Lung (tissue), 12 donors: ENCODE results near the gene VPS39. TPM values are rescaled to one million over a fixed set of nuclear protein-coding genes. Genes with fewer than 3 reads are reported as not detected.

Experiments used
- ATAC-seq: fragments of 200-7000 bp; cut with Tn5 transposase; one replicate; pipeline ENCODE4 v1.9.1; 2020; ENCODE audit warnings: moderate number of reproducible peaks; ENCODE audit not compliant: insufficient read depth, low FRiP score
- DNase-seq, 3 donors: peaks; one replicate each; pipeline ENCODE4 v3.0.0-alpha.2; 2013 to 2017
- H3K27ac ChIP-seq, 2 donors: one replicate each; pipeline ENCODE4 v1.5.1; 2013; ENCODE audit warnings: mild to moderate bottlenecking in 2 of 2, moderate library complexity in 2 of 2, control low read depth in 1 of 2, inconsistent platforms in 1 of 2, low read depth in 1 of 2, low read length in 1 of 2
- H3K27me3 ChIP-seq, 3 donors: one replicate each; pipeline ENCODE4 v1.5.1; 2013; ENCODE audit warnings: low read length in 2 of 3; ENCODE audit not compliant: control insufficient read depth in 3 of 3, insufficient read depth in 3 of 3
- H3K36me3 ChIP-seq, 4 donors: one replicate each; pipeline ENCODE4 v1.5.1; 2013; ENCODE audit warnings: low read length in 4 of 4, mild to moderate bottlenecking in 1 of 4, moderate library complexity in 1 of 4; ENCODE audit not compliant: control insufficient read depth in 4 of 4, insufficient read depth in 4 of 4
- H3K4me1 ChIP-seq, 5 donors: one replicate each; pipeline ENCODE4 v1.5.1; 2013; ENCODE audit warnings: low read length in 5 of 5, mild to moderate bottlenecking in 2 of 5, moderate library complexity in 1 of 5; ENCODE audit not compliant: control insufficient read depth in 5 of 5, insufficient read depth in 5 of 5
- H3K4me3 ChIP-seq: one replicate; pipeline ENCODE4 v1.5.1; 2013; ENCODE audit warnings: mild to moderate bottlenecking, control low read depth, moderate library complexity
- H3K9ac ChIP-seq, 2 donors: one replicate each; pipeline ENCODE4 v1.5.1; 2013; ENCODE audit warnings: low read length in 2 of 2, control low read depth in 1 of 2; ENCODE audit not compliant: insufficient read depth in 1 of 2
- H3K9me3 ChIP-seq, 4 donors: one replicate each; pipeline ENCODE4 v1.5.1; 2013; ENCODE audit warnings: low read length in 3 of 4, mild to moderate bottlenecking in 1 of 4, moderate library complexity in 1 of 4; ENCODE audit not compliant: control insufficient read depth in 4 of 4, insufficient read depth in 3 of 4
- WGBS, 2 donors: extraction: QIAGEN DNeasy Blood & Tissue Kit; methylation state at CpG; one replicate each; pipeline ENCODE4 v1.1.7; 2013; 5-methylcytosine and 5-hydroxymethylcytosine counted together
- polyA plus RNA-seq, 2 donors: library from polyadenylated mRNA; stranded (reverse); fragments of 200-250 nt; gene quantifications; one replicate each; pipeline ENCODE4 v1.2.1, GENCODE V29; 2013
- total RNA-seq, 2 donors: library from RNA; depleted of rRNA in 1 of 2; stranded (reverse); fragments of >200 nt in 1 of 2; gene quantifications; one replicate each; pipeline ENCODE4 v1.2.1, GENCODE V29; 2014 to 2021
- TF ChIP-seq, protein P1 (sequence below): IDR thresholded peaks from 2 replicates; pipeline ENCODE4 v1.5.1; 2012; ENCODE audit warnings: mild to moderate bottlenecking; ENCODE audit errors: control extremely low read depth, extremely low read depth
- donor health status: control.
- donor health status: control.
- donor health status: Bipolar disorder and iron deficiency.
- donor health status: healthy.
- donor health status: DM: yes; HTN: yes; CAD: no.

VPS39 gene
- total and polyA plus RNA-seq, 4 donors: 29.4 to 99.1 (median 51.5) TPM

GRCh38 chr15:42228036-42228435, 19.9 kb upstream of the VPS39 start:
- Histone ChIP-seq H3K27ac (no peak overlapping the region), H3K4me3 (no peak overlapping the region), H3K27me3 (no peaks in the 10 kb centered on the region), H3K4me1 (peaks cover 0 to 2% (median 0%) of the 10 kb centered on the region in 5 donors), H3K9me3 (no peaks in the 10 kb centered on the region), H3K36me3 (peaks cover 12 to 70% (median 43%) of the 10 kb centered on the region in 4 donors), H3K9ac (no peak overlapping the region)
- TF ChIP-seq, protein P1, sequence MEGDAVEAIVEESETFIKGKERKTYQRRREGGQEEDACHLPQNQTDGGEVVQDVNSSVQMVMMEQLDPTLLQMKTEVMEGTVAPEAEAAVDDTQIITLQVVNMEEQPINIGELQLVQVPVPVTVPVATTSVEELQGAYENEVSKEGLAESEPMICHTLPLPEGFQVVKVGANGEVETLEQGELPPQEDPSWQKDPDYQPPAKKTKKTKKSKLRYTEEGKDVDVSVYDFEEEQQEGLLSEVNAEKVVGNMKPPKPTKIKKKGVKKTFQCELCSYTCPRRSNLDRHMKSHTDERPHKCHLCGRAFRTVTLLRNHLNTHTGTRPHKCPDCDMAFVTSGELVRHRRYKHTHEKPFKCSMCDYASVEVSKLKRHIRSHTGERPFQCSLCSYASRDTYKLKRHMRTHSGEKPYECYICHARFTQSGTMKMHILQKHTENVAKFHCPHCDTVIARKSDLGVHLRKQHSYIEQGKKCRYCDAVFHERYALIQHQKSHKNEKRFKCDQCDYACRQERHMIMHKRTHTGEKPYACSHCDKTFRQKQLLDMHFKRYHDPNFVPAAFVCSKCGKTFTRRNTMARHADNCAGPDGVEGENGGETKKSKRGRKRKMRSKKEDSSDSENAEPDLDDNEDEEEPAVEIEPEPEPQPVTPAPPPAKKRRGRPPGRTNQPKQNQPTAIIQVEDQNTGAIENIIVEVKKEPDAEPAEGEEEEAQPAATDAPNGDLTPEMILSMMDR: no peak
- DNase-seq (no peak), ATAC-seq (no peak)
- 38 to 53% methylated on average over 1 of the region's 1 CpG for WGBS, 2 donors

- ATAC-seq (no peak), DNase-seq (no peak)
- Histone ChIP-seq H3K4me3 (no peak overlapping the region), H3K9ac (no peak overlapping the region), H3K9me3 (no peaks in the 10 kb centered on the region), H3K4me1 (peaks cover 0 to 2% (median 0%) of the 10 kb centered on the region in 5 donors), H3K27me3 (no peaks in the 10 kb centered on the region), H3K36me3 (peaks cover 14 to 64% (median 42%) of the 10 kb centered on the region in 4 donors), H3K27ac (no peak overlapping the region)
- TF ChIP-seq, protein P1: no peak
- 92 to 94% methylated on average over 5 of the region's 5 CpGs for WGBS, 2 donors
These were observed 18.5 kb upstream of the VPS39 start for GRCh38 chr15:42226648-42227047.

DNA sequence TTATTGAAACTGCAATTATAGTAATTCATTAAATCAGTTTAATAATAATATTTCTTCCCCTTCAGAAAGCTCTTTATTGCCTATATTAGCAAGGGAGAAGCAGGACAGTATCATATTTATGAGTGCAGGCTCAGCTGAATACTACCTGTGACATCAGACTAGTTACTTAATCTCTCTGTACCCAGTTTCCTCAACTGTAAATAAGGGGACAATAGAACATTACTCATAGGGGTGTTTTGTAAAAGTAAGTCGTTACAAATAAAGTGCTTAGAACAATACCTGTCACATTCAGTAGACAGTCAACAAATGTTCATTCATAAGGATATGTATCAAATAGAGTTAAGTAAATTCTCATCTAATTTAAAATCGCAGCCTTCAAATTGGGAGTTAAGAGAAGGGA, 12.1 kb upstream of the VPS39 start:
- DNase-seq: no peak

More for the DNA sequence above, 12.1 kb upstream of the VPS39 start:
- Histone ChIP-seq H3K27ac (no peak overlapping the region), H3K36me3 (peaks cover 11 to 34% (median 27%) of the 10 kb centered on the region in 4 donors), H3K4me1 (peaks cover 0 to 3% (median 0%) of the 10 kb centered on the region in 5 donors), H3K4me3 (no peak overlapping the region), H3K9me3 (no peaks in the 10 kb centered on the region), H3K27me3 (no peaks in the 10 kb centered on the region), H3K9ac (no peak overlapping the region)
- TF ChIP-seq, protein P1: no peak
- 38 to 46% methylated on average over 2 of the region's 2 CpGs for WGBS, 2 donors
- no peak for ATAC-seq
